ENCODE data around the gene PRKN.

- TF ChIP-seq POLR2A (IDR thresholded peaks at IDR 0.05; ENCODE audit: low read length) (no peak), GATA1 (IDR thresholded peaks at IDR 0.05; ENCODE audit: low read depth, low read length) (no peak)
Measured at GRCh38 chr6:162685586-162685985, 42.0 kb downstream of the PRKN start.
